GM12878 (cell line): ENCODE results near the gene LCP1. TPM values are rescaled to one million over a fixed set of nuclear protein-coding genes. Genes with fewer than 3 reads are reported as not detected.
A peak's percentile ranks its signal among the peaks of the same experiment; 100 is the strongest.

Experiments
- BCL11A ChIP-seq: IDR thresholded peaks from 2 replicates; pipeline ENCODE4 v1.6.1; 2011; ENCODE audit warnings: low read depth, low read length
- BCLAF1 ChIP-seq: fragments of 450-650 bp; IDR thresholded peaks from 2 replicates; pipeline ENCODE4 v1.6.1; 2017; ENCODE audit warnings: antibody characterized with exemption, mild to moderate bottlenecking, moderate library complexity
- CBFB ChIP-seq: IDR thresholded peaks from 2 replicates; pipeline ENCODE4 v1.6.1; 2016; ENCODE audit warnings: antibody characterized with exemption, low read depth
- CBX5 ChIP-seq: sonication (generic); IDR thresholded peaks from 2 replicates; pipeline ENCODE4 v1.6.1; 2016; ENCODE audit warnings: low read depth, moderate library complexity, mild to moderate bottlenecking, inconsistent platforms
- CEBPZ ChIP-seq: fragments of 150-350 bp; IDR thresholded peaks from 2 replicates; pipeline ENCODE4 v1.6.1; 2016; ENCODE audit warnings: low read depth, low read length
- EP300 ChIP-seq, 2 experiments: fragments of 150-350 bp in 1 of 2; IDR thresholded peaks; 2 replicates each; pipeline ENCODE4 v1.6.1; 2011 to 2012; ENCODE audit warnings: low read depth in 2 of 2, low read length in 2 of 2, borderline replicate concordance in 1 of 2, improper control_type of control experiment in 1 of 2, inconsistent platforms in 1 of 2; ENCODE audit not compliant: control insufficient read depth in 1 of 2
- HDGF ChIP-seq: fragments of 450-650 bp; IDR thresholded peaks from 2 replicates; pipeline ENCODE4 v1.6.1; 2016; ENCODE audit warnings: antibody characterized with exemption
- IKZF1 ChIP-seq: fragments of 450-650 bp; conservative IDR thresholded peaks from 2 replicates; pipeline ENCODE4 v1.6.1; 2017; ENCODE audit warnings: antibody characterized with exemption, mild to moderate bottlenecking
- IKZF2 ChIP-seq, 2 experiments: fragments of 450-650 bp; IDR thresholded peaks; 2 replicates each; pipeline ENCODE4 v1.6.1; 2017; ENCODE audit warnings: mild to moderate bottlenecking in 2 of 2, moderate library complexity in 2 of 2
- KLF5 ChIP-seq: fragments of 450-650 bp; IDR thresholded peaks from 2 replicates; pipeline ENCODE4 v1.6.1; 2014; ENCODE audit warnings: mild to moderate bottlenecking; ENCODE audit not compliant: partially characterized antibody
- MTA2 ChIP-seq: fragments of 450-650 bp; IDR thresholded peaks from 2 replicates; pipeline ENCODE4 v1.6.1; 2016; ENCODE audit warnings: low read depth, mild to moderate bottlenecking, moderate library complexity
- NR2C2 ChIP-seq: IDR thresholded peaks from 2 replicates; pipeline ENCODE4 v1.6.1; 2011; ENCODE audit warnings: borderline replicate concordance, low read depth; ENCODE audit not compliant: control insufficient read depth, insufficient read length
- NR2F1 ChIP-seq: fragments of 450-650 bp; conservative IDR thresholded peaks from 2 replicates; pipeline ENCODE4 v1.6.1; 2017; ENCODE audit warnings: mild to moderate bottlenecking
- RUNX3 ChIP-seq: IDR thresholded peaks from 2 replicates; pipeline ENCODE4 v1.6.1; 2012; ENCODE audit warnings: low read length, inconsistent platforms
- SIN3A ChIP-seq: IDR thresholded peaks from 2 replicates; pipeline ENCODE4 v1.6.1; 2012; ENCODE audit warnings: low read depth, low read length, improper control_type of control experiment
- SIX5 ChIP-seq: IDR thresholded peaks from 2 replicates; pipeline ENCODE4 v1.6.1; 2011; ENCODE audit warnings: mild to moderate bottlenecking, low read depth, low read length, moderate library complexity; ENCODE audit not compliant: severe bottlenecking
- SMAD5 ChIP-seq: IDR thresholded peaks from 2 replicates; pipeline ENCODE4 v1.6.1; 2016; ENCODE audit warnings: antibody characterized with exemption, low read depth
- SP1 ChIP-seq: IDR thresholded peaks from one replicate; pipeline ENCODE4 v1.6.1; 2011; ENCODE audit warnings: low read depth, low read length
- STAT1 ChIP-seq: fragments of 450-650 bp; conservative IDR thresholded peaks from 2 replicates; pipeline ENCODE4 v1.6.1; 2014; ENCODE audit warnings: antibody characterized with exemption, mild to moderate bottlenecking
- SUPT20H ChIP-seq: IDR thresholded peaks from 2 replicates; pipeline ENCODE4 v1.6.1; 2011; ENCODE audit warnings: low read depth, mild to moderate bottlenecking, low read length, moderate library complexity, borderline replicate concordance; ENCODE audit not compliant: control insufficient read depth
- TBL1XR1 ChIP-seq: IDR thresholded peaks from 2 replicates; pipeline ENCODE4 v1.6.1; 2012; ENCODE audit warnings: low read depth, low read length, improper control_type of control experiment
- TCF12 ChIP-seq: IDR thresholded peaks from 2 replicates; pipeline ENCODE4 v1.6.1; 2011; ENCODE audit warnings: low read depth, mild to moderate bottlenecking, low read length
- USF2 ChIP-seq: IDR thresholded peaks from 2 replicates; pipeline ENCODE4 v1.6.1; 2011; ENCODE audit warnings: low read depth, low read length, improper control_type of control experiment, borderline replicate concordance
- YBX1 ChIP-seq: fragments of 450-650 bp; IDR thresholded peaks from 2 replicates; pipeline ENCODE4 v1.6.1; 2016; ENCODE audit warnings: antibody characterized with exemption
- YY1 ChIP-seq: IDR thresholded peaks from 2 replicates; pipeline ENCODE4 v1.6.1; 2011; ENCODE audit warnings: low read depth, mild to moderate bottlenecking, low read length
- polyA plus RNA-seq, 11 experiments: library from polyadenylated mRNA; depleted of rRNA in 4 of 11; unstranded in 6 of 11; stranded (reverse) in 5 of 11; fragments of >200 nt; fragmentation: Nextera tagmentation in 4 of 11; fragmentation: Illumina TruSeq in 1 of 11; extraction: Ambion mirVana in 4 of 11; extraction: Trizol in 1 of 11; gene quantifications; 1 replicate in 1 of 11; 2 replicates in 10 of 11; pipeline versions ENCODE4 v1.2.1 to v1.2.3, GENCODE V29; 2011 to 2016; ENCODE audit warnings: inconsistent platforms in 2 of 11, missing spikeins in 2 of 11, low read depth in 1 of 11
- total RNA-seq, 4 experiments: library from RNA; depleted of rRNA in 3 of 4; stranded (reverse); fragments of >200 nt in 3 of 4; fragmentation: Illumina TruSeq in 1 of 4; extraction: Trizol in 1 of 4; gene quantifications; 2 replicates each; pipeline versions ENCODE4 v1.2.1 to v1.2.3, GENCODE V29; 2013 to 2021

The LCP1 gene
- total and polyA plus RNA-seq, 10 of the 15 experiments (the other 5 are each of a cell fraction or from before 2014, with no cell fraction given) = 775 to 2,201 (median 1,556) TPM

- TF ChIP-seq BCLAF1 = no peak
- no peak for TF ChIP-seq STAT1
- no peak; the same call in 1 of the 2 replicates for TF ChIP-seq NR2F1
- no peak for TF ChIP-seq SIX5
- peak; percentile 83; the same call in 1 of the 2 replicates for TF ChIP-seq TBL1XR1
- TF ChIP-seq IKZF1 = peak; percentile 79
- TF ChIP-seq CBX5 = peak; percentile 27; the same call in 1 of the 2 replicates
- TF ChIP-seq CBFB = peak; percentile 87
- no peak for TF ChIP-seq TCF12
- TF ChIP-seq YY1 = no peak
- peak; percentile 99 for TF ChIP-seq RUNX3
- peak; percentile 48 to 52; a peak in 1 of 4 replicates for TF ChIP-seq EP300 (IDR thresholded peaks at IDR 0.05; ENCODE audit: borderline replicate concordance in 1 of 2, control insufficient read depth in 1 of 2, low read depth in 2 of 2, low read length in 2 of 2)
- TF ChIP-seq SUPT20H = no peak
- TF ChIP-seq SMAD5 = no peak
- TF ChIP-seq YBX1 = 0 out of 2 replicates have a peak, but pooled peaks have one; percentile 7
- TF ChIP-seq SP1 = no peak
- no peak for TF ChIP-seq NR2C2
- TF ChIP-seq MTA2 = peak; percentile 71
- peak; percentile 69; the same call in 1 of the 2 replicates for TF ChIP-seq SIN3A
- no peak for TF ChIP-seq CEBPZ
- TF ChIP-seq USF2 = no peak
- peak; percentile 28; the same call in 1 of the 2 replicates for TF ChIP-seq BCL11A
- no peak for TF ChIP-seq KLF5
- peak; percentile 80 for TF ChIP-seq HDGF
- peak; percentile 81 to 87 for TF ChIP-seq IKZF2 (IDR thresholded peaks at IDR 0.05)
Measured at GRCh38 chr13:46176756-46177155, 5.2 kb downstream of the LCP1 start (continued).
